Sigmoid colon (tissue), 7 donors: Measurements from ENCODE around the gene ARHGEF38. TPM values are rescaled to one million over a fixed set of nuclear protein-coding genes. Genes with fewer than 3 reads are reported as not detected.

Source experiments
- DNase-seq: peaks from one replicate; pipeline ENCODE4 v3.0.0-alpha.2; 2019
- H3K27ac ChIP-seq, 4 donors: fragments of 200-600 bp; sonication (generic); one replicate each; pipeline ENCODE4 v1.5.1; 2016 to 2019; ENCODE audit warnings: mild to moderate bottlenecking in 1 of 4
- H3K27me3 ChIP-seq, 3 donors: fragments of 200-600 bp; sonication (generic); one replicate each; pipeline ENCODE4 v1.5.1; 2019; ENCODE audit warnings: mild to moderate bottlenecking in 1 of 3
- H3K36me3 ChIP-seq, 4 donors: fragments of 200-600 bp; sonication (generic); one replicate each; pipeline ENCODE4 v1.5.1; 2016 to 2019
- H3K4me1 ChIP-seq, 4 donors: fragments of 200-600 bp; sonication (generic); one replicate each; pipeline ENCODE4 v1.5.1; 2017 to 2019
- H3K4me3 ChIP-seq, 4 donors: fragments of 200-600 bp; sonication (generic); one replicate each; pipeline ENCODE4 v1.5.1; 2017 to 2019; ENCODE audit warnings: mild to moderate bottlenecking in 2 of 4, moderate library complexity in 1 of 4
- H3K9me3 ChIP-seq, 4 donors: fragments of 200-600 bp in 3 of 4; sonication (generic) in 3 of 4; one replicate each; pipeline versions ENCODE4 v1.5.1 to v1.6.1; 2013 to 2019
- CTCF ChIP-seq, 4 experiments: fragments of 450-650 bp in 3 of 4; fragments of 200-600 bp in 1 of 4; IDR thresholded peaks; one replicate each; pipeline ENCODE4 v1.5.1; 2016 to 2019; ENCODE audit warnings: antibody characterized with exemption in 4 of 4, mild to moderate bottlenecking in 3 of 4, moderate library complexity in 2 of 4
- EP300 ChIP-seq, 4 donors: sonication (generic); formaldehyde crosslinking; IDR thresholded peaks; one replicate each; pipeline ENCODE4 v1.6.1; 2017; ENCODE audit warnings: antibody characterized with exemption in 4 of 4
- POLR2A ChIP-seq, 2 donors: fragments of 450-650 bp; IDR thresholded peaks; one replicate each; pipeline ENCODE4 v1.6.1; 2016; ENCODE audit warnings: antibody characterized with exemption in 2 of 2, mild to moderate bottlenecking in 2 of 2, moderate library complexity in 2 of 2
- POLR2AphosphoS5 ChIP-seq, 4 donors: sonication (generic); formaldehyde crosslinking; IDR thresholded peaks; one replicate each; pipeline ENCODE4 v1.6.1; 2017; ENCODE audit warnings: antibody characterized with exemption in 4 of 4
- WGBS, 2 donors: extraction: QIAGEN DNeasy Blood & Tissue Kit; methylation state at CpG; one replicate each; pipeline ENCODE4 v1.1.7; 2013; 5-methylcytosine and 5-hydroxymethylcytosine counted together
- intact Hi-C: fragments of 100-400 bp; cut with DNase I; formaldehyde crosslinking; loops from one replicate; pipeline ENCODE4 v1.15.1; 2023
- polyA plus RNA-seq, 3 donors: library from polyadenylated mRNA; stranded (reverse); fragments of 200-250 nt; gene quantifications; one replicate each; pipeline ENCODE4 v1.2.3, GENCODE V29; 2013
- total RNA-seq, 4 donors: library from RNA; depleted of rRNA; stranded (reverse); fragments of >200 nt; gene quantifications; one replicate each; pipeline ENCODE4 v1.1.0, GENCODE V29; 2016
- donor health status: healthy with polysubstance abuse.
- donor health status: Bipolar disorder and iron deficiency.
- donor health status: healthy.

Gene ARHGEF38
- total and polyA plus RNA-seq, 7 donors: 1.2 to 1.9 (median 1.8) TPM; not detected in 4

GRCh38 chr4:105544520-105545286 is 7.7 kb upstream of the ARHGEF38 start:
- no peaks in the 10 kb centered on the region for H3K4me1 ChIP-seq
- WGBS, 2 donors: 8 to 42% methylated on average over 1 of the region's 1 CpG
- H3K4me3 ChIP-seq: no peak overlapping the region
- intact Hi-C loops: no loop called here
- no peaks in the 10 kb centered on the region for H3K27me3 ChIP-seq
- H3K36me3 ChIP-seq: no peaks in the 10 kb centered on the region
- no peak for DNase-seq
- no peak overlapping the region for H3K27ac ChIP-seq
- no peaks in the 10 kb centered on the region for H3K9me3 ChIP-seq
- TF ChIP-seq POLR2A (IDR thresholded peaks at IDR 0.05) (no peak), POLR2AphosphoS5 (IDR thresholded peaks at IDR 0.05) (no peak), EP300 (IDR thresholded peaks at IDR 0.05) (no peak), CTCF (IDR thresholded peaks at IDR 0.05) (no peak)

- intact Hi-C loops: no loop called here
- Histone ChIP-seq H3K36me3 (no peaks in the 10 kb centered on the region), H3K4me3 (no peak overlapping the region), H3K9me3 (no peaks in the 10 kb centered on the region), H3K4me1 (no peaks in the 10 kb centered on the region), H3K27ac (no peak overlapping the region), H3K27me3 (no peaks in the 10 kb centered on the region)
- no peak for DNase-seq
- TF ChIP-seq EP300 (IDR thresholded peaks at IDR 0.05): no peak
- TF ChIP-seq POLR2A (IDR thresholded peaks at IDR 0.05): no peak
- TF ChIP-seq POLR2AphosphoS5 (IDR thresholded peaks at IDR 0.05): no peak
- TF ChIP-seq CTCF (IDR thresholded peaks at IDR 0.05): no peak
Measured at GRCh38 chr4:105546086-105546485, 6.3 kb upstream of the ARHGEF38 start.

- TF ChIP-seq EP300 (IDR thresholded peaks at IDR 0.05): no peak
- TF ChIP-seq POLR2A (IDR thresholded peaks at IDR 0.05): no peak
- TF ChIP-seq POLR2AphosphoS5 (IDR thresholded peaks at IDR 0.05): no peak
- TF ChIP-seq CTCF (IDR thresholded peaks at IDR 0.05): no peak
- no peaks in the 10 kb centered on the region for H3K9me3 ChIP-seq
- H3K4me1 ChIP-seq: no peaks in the 10 kb centered on the region
- DNase-seq: no peak
- no peaks in the 10 kb centered on the region for H3K36me3 ChIP-seq
- no peak overlapping the region for H3K27ac ChIP-seq
- no peaks in the 10 kb centered on the region for H3K27me3 ChIP-seq
- intact Hi-C loops: no loop called here
- no peak overlapping the region for H3K4me3 ChIP-seq
Measured at GRCh38 chr4:105547769-105548168, 4.7 kb upstream of the ARHGEF38 start.

GRCh38 chr4:105548483-105548882 is 3.9 kb upstream of the ARHGEF38 start:
- Histone ChIP-seq H3K27me3 (no peaks in the 10 kb centered on the region), H3K4me1 (no peaks in the 10 kb centered on the region), H3K4me3 (no peak overlapping the region), H3K27ac (no peak overlapping the region), H3K9me3 (no peaks in the 10 kb centered on the region), H3K36me3 (no peaks in the 10 kb centered on the region)
- no peak for DNase-seq
- intact Hi-C loops: no loop called here
- 88 to 96% methylated on average over 1 of the region's 1 CpG for WGBS, 2 donors
- no peak for TF ChIP-seq EP300 (IDR thresholded peaks at IDR 0.05)
- TF ChIP-seq POLR2AphosphoS5 (IDR thresholded peaks at IDR 0.05): no peak
- no peak for TF ChIP-seq POLR2A (IDR thresholded peaks at IDR 0.05)
- no peak for TF ChIP-seq CTCF (IDR thresholded peaks at IDR 0.05)

- Histone ChIP-seq H3K9me3 (no peaks in the 10 kb centered on the region), H3K27me3 (no peaks in the 10 kb centered on the region), H3K4me3 (no peak overlapping the region), H3K36me3 (no peaks in the 10 kb centered on the region), H3K27ac (no peak overlapping the region), H3K4me1 (no peaks in the 10 kb centered on the region)
- no peak for DNase-seq
- WGBS, 2 donors: 14 to 63% methylated on average over 3 of the region's 3 CpGs
- TF ChIP-seq POLR2A (IDR thresholded peaks at IDR 0.05) (no peak), POLR2AphosphoS5 (IDR thresholded peaks at IDR 0.05) (no peak), EP300 (IDR thresholded peaks at IDR 0.05) (no peak), CTCF (IDR thresholded peaks at IDR 0.05) (no peak)
- intact Hi-C loops: no loop called here
Measured at GRCh38 chr4:105550641-105551040, 1.8 kb upstream of the ARHGEF38 start.
